SK-N-SH (cell line): Measurements from ENCODE around the gene OR2C1.

ENCODE experiments used
- FOXM1 ChIP-seq: IDR thresholded peaks from 2 replicates; pipeline ENCODE4 v1.4.0; 2012; ENCODE audit warnings: low read depth, mild to moderate bottlenecking
- MEF2A ChIP-seq: IDR thresholded peaks from 2 replicates; pipeline ENCODE4 v1.4.0; 2012; ENCODE audit warnings: low read depth, borderline replicate concordance
- MXI1 ChIP-seq: IDR thresholded peaks from 2 replicates; pipeline ENCODE4 v1.6.1; 2012; ENCODE audit warnings: mild to moderate bottlenecking, low read depth, low read length, improper control_type of control experiment
- NFIC ChIP-seq: IDR thresholded peaks from 2 replicates; pipeline ENCODE4 v1.4.0; 2012; ENCODE audit warnings: borderline replicate concordance
- TF ChIP-seq, protein P1 (sequence below): fragments of 200-600 bp; sonication (generic); IDR thresholded peaks from 2 replicates; pipeline ENCODE4 v1.6.1; 2017; ENCODE audit warnings: antibody characterized with exemption, mild to moderate bottlenecking, moderate library complexity
- TF ChIP-seq, protein P2 (sequence below): IDR thresholded peaks from 2 replicates; pipeline ENCODE4 v1.4.0; 2012; ENCODE audit warnings: low read depth, borderline replicate concordance

DNA sequence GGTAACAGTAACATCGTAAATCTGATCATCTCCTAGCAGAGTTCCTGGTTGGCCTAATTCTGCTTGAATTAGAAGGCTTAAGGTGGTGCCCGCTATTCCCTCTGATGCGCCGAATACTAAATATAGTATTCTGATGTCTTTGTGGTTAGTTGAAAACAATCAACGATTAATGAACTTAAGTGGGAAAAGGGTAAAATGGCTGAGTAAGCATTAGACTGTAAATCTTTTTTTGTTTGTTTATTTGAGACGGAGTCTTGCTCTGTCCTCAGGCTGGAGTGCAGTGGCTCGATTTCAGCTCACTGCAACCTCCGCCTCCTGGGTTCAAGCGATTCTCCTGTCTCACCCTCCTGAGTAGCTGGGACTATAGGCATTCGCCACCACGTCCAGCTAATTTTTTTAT is 13.4 kb downstream of the OR2C1 start:
- no peak for TF ChIP-seq MEF2A
- TF ChIP-seq, protein P1, sequence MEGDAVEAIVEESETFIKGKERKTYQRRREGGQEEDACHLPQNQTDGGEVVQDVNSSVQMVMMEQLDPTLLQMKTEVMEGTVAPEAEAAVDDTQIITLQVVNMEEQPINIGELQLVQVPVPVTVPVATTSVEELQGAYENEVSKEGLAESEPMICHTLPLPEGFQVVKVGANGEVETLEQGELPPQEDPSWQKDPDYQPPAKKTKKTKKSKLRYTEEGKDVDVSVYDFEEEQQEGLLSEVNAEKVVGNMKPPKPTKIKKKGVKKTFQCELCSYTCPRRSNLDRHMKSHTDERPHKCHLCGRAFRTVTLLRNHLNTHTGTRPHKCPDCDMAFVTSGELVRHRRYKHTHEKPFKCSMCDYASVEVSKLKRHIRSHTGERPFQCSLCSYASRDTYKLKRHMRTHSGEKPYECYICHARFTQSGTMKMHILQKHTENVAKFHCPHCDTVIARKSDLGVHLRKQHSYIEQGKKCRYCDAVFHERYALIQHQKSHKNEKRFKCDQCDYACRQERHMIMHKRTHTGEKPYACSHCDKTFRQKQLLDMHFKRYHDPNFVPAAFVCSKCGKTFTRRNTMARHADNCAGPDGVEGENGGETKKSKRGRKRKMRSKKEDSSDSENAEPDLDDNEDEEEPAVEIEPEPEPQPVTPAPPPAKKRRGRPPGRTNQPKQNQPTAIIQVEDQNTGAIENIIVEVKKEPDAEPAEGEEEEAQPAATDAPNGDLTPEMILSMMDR: no peak
- TF ChIP-seq, protein P2, sequence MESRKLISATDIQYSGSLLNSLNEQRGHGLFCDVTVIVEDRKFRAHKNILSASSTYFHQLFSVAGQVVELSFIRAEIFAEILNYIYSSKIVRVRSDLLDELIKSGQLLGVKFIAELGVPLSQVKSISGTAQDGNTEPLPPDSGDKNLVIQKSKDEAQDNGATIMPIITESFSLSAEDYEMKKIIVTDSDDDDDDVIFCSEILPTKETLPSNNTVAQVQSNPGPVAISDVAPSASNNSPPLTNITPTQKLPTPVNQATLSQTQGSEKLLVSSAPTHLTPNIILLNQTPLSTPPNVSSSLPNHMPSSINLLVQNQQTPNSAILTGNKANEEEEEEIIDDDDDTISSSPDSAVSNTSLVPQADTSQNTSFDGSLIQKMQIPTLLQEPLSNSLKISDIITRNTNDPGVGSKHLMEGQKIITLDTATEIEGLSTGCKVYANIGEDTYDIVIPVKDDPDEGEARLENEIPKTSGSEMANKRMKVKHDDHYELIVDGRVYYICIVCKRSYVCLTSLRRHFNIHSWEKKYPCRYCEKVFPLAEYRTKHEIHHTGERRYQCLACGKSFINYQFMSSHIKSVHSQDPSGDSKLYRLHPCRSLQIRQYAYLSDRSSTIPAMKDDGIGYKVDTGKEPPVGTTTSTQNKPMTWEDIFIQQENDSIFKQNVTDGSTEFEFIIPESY: no peak
- TF ChIP-seq MXI1: no peak
- TF ChIP-seq FOXM1: no peak
- no peak for TF ChIP-seq NFIC
